H9 (cell line): Measurements from ENCODE around the gene HS3ST2. TPM values are rescaled to one million over a fixed set of nuclear protein-coding genes. Genes with fewer than 3 reads are reported as not detected.

Experiments
- DNase-seq: peaks from one replicate; pipeline ENCODE4 v3.0.0-alpha.2; 2017
- H2AFZ ChIP-seq: one replicate; pipeline ENCODE4 v1.6.1; 2013; ENCODE audit warnings: mild to moderate bottlenecking, low read length, control low read depth, moderate library complexity
- H2AK5ac ChIP-seq: 2 replicates; pipeline ENCODE4 v1.6.1; 2013; ENCODE audit warnings: low read length, control low read depth, mixed read lengths; ENCODE audit not compliant: insufficient read length
- H2BK120ac ChIP-seq: one replicate; pipeline ENCODE4 v1.6.1; 2013; ENCODE audit warnings: low read depth, mild to moderate bottlenecking, low read length, control low read depth, inconsistent platforms; ENCODE audit not compliant: poor library complexity, severe bottlenecking
- H2BK12ac ChIP-seq: 2 replicates; pipeline ENCODE4 v1.6.1; 2013; ENCODE audit warnings: low read length, control low read depth, mixed read lengths, low read depth; ENCODE audit not compliant: insufficient read length
- H2BK15ac ChIP-seq: 2 replicates; pipeline ENCODE4 v1.6.1; 2013; ENCODE audit warnings: low read depth, low read length, control low read depth
- H2BK20ac ChIP-seq: one replicate; pipeline ENCODE4 v1.6.1; 2013; ENCODE audit warnings: low read depth, mild to moderate bottlenecking, low read length, control low read depth, inconsistent platforms; ENCODE audit not compliant: poor library complexity, severe bottlenecking
- H2BK5ac ChIP-seq: 2 replicates; pipeline ENCODE4 v1.6.1; 2013; ENCODE audit warnings: low read length, control low read depth, mixed read lengths; ENCODE audit not compliant: insufficient read length
- H3K14ac ChIP-seq: 2 replicates; pipeline ENCODE4 v1.6.1; 2013; ENCODE audit warnings: low read length, control low read depth; ENCODE audit not compliant: insufficient read depth
- H3K18ac ChIP-seq: 2 replicates; pipeline ENCODE4 v1.6.1; 2013; ENCODE audit warnings: low read depth, mild to moderate bottlenecking, mixed read lengths, low read length, control low read depth; ENCODE audit not compliant: insufficient read length
- H3K23ac ChIP-seq: 2 replicates; pipeline ENCODE4 v1.6.1; 2013; ENCODE audit warnings: low read length, control low read depth, mixed read lengths, low read depth; ENCODE audit not compliant: insufficient read length
- H3K23me2 ChIP-seq: 2 replicates; pipeline ENCODE4 v1.6.1; 2013; ENCODE audit warnings: low read depth, mild to moderate bottlenecking, mixed read lengths, low read length, control low read depth; ENCODE audit not compliant: insufficient read length, poor library complexity, severe bottlenecking
- H3K27ac ChIP-seq: 2 replicates; pipeline ENCODE4 v1.5.1; 2013; ENCODE audit warnings: low read length, control low read depth, mixed read lengths, low read depth; ENCODE audit not compliant: insufficient read length
- H3K27me3 ChIP-seq: 2 replicates; pipeline ENCODE4 v1.6.1; 2013; ENCODE audit warnings: low read length, control low read depth, inconsistent platforms; ENCODE audit not compliant: insufficient read depth
- H3K4ac ChIP-seq: 2 replicates; pipeline ENCODE4 v1.6.1; 2013; ENCODE audit warnings: low read depth, mild to moderate bottlenecking, control low read depth, inconsistent platforms, low read length, moderate library complexity
- H3K4me1 ChIP-seq: 2 replicates; pipeline ENCODE4 v1.6.1; 2013; ENCODE audit warnings: low read length, control low read depth, inconsistent platforms; ENCODE audit not compliant: insufficient read depth
- H3K4me2 ChIP-seq: 2 replicates; pipeline ENCODE4 v1.6.1; 2013; ENCODE audit warnings: low read length, control low read depth, mixed read lengths; ENCODE audit not compliant: insufficient read length, insufficient read depth
- H3K56ac ChIP-seq: 2 replicates; pipeline ENCODE4 v1.6.1; 2013; ENCODE audit warnings: low read depth, mild to moderate bottlenecking, mixed read lengths, low read length, control low read depth; ENCODE audit not compliant: insufficient read length
- H3K79me1 ChIP-seq: 2 replicates; pipeline ENCODE4 v1.6.1; 2013; ENCODE audit warnings: low read depth, mild to moderate bottlenecking, moderate library complexity, low read length, control low read depth, inconsistent platforms; ENCODE audit not compliant: insufficient read depth, poor library complexity, severe bottlenecking
- H3K79me2 ChIP-seq: 2 replicates; pipeline ENCODE4 v1.6.1; 2013; ENCODE audit warnings: low read length, control low read depth, inconsistent platforms; ENCODE audit not compliant: insufficient read depth
- H3K9ac ChIP-seq: 2 replicates; pipeline ENCODE4 v1.6.1; 2013; ENCODE audit warnings: low read length, control low read depth, mixed read lengths; ENCODE audit not compliant: insufficient read length; ENCODE audit errors: extremely low read depth
- H3K9me3 ChIP-seq: one replicate; pipeline ENCODE4 v1.6.1; 2013; ENCODE audit warnings: low read depth, low read length, inconsistent platforms; ENCODE audit not compliant: control insufficient read depth
- H3T11ph ChIP-seq: one replicate; pipeline ENCODE4 v1.6.1; 2013; ENCODE audit warnings: mild to moderate bottlenecking, low read length, control low read depth, inconsistent platforms
- H4K20me1 ChIP-seq: one replicate; pipeline ENCODE4 v1.6.1; 2013; ENCODE audit not compliant: control insufficient read depth, insufficient read length, insufficient read depth
- H4K5ac ChIP-seq: 2 replicates; pipeline ENCODE4 v1.6.1; 2013; ENCODE audit warnings: low read depth, mild to moderate bottlenecking, mixed read lengths, low read length, control low read depth; ENCODE audit not compliant: insufficient read length
- H4K8ac ChIP-seq: replicated peaks from 2 replicates; pipeline ENCODE4 v1.6.1; 2013; ENCODE audit warnings: low read length, control low read depth, mixed read lengths, low read depth; ENCODE audit not compliant: insufficient read length
- H4K91ac ChIP-seq: 2 replicates; pipeline ENCODE4 v1.6.1; 2013; ENCODE audit warnings: low read depth, mild to moderate bottlenecking, moderate library complexity, mixed read lengths, low read length, control low read depth; ENCODE audit not compliant: insufficient read length
- H3K27ac Mint-ChIP-seq, 3 experiments: 2 replicates in 2 of 3; 3 replicates in 1 of 3; pipeline ENCODE4 v1.8.0; 2020 to 2021; ENCODE audit warnings: mixed read lengths in 3 of 3, mild to moderate bottlenecking in 1 of 3, moderate library complexity in 1 of 3
- H3K27me3 Mint-ChIP-seq: 2 replicates; pipeline ENCODE4 v1.8.0; 2021; ENCODE audit warnings: low read depth, mild to moderate bottlenecking, moderate library complexity, mixed read lengths
- H3K36me3 Mint-ChIP-seq, 3 experiments: 2 replicates in 2 of 3; 3 replicates in 1 of 3; pipeline ENCODE4 v1.8.0; 2020 to 2021; ENCODE audit warnings: low read depth in 3 of 3, mixed read lengths in 3 of 3; ENCODE audit not compliant: insufficient read depth in 1 of 3
- H3K4me1 Mint-ChIP-seq, 2 experiments: 2 replicates each; pipeline ENCODE4 v1.8.0; 2020; ENCODE audit warnings: mixed read lengths in 2 of 2
- H3K4me3 Mint-ChIP-seq, 2 experiments: 2 replicates in 1 of 2; 3 replicates in 1 of 2; pipeline ENCODE4 v1.8.0; 2020 to 2021; ENCODE audit warnings: mild to moderate bottlenecking in 2 of 2, mixed read lengths in 2 of 2, moderate library complexity in 1 of 2
- H3K9me3 Mint-ChIP-seq, 2 experiments: 2 replicates in 1 of 2; 3 replicates in 1 of 2; pipeline ENCODE4 v1.8.0; 2020; ENCODE audit warnings: mild to moderate bottlenecking in 2 of 2, mixed read lengths in 2 of 2, moderate library complexity in 1 of 2
- CTCF ChIP-seq: fragments of 200-600 bp; sonication (generic); conservative IDR thresholded peaks from 3 replicates; pipeline ENCODE4 v1.8.0; 2021; ENCODE audit warnings: antibody characterized with exemption, mild to moderate bottlenecking
- WGBS: extraction: QIAGEN DNeasy Blood & Tissue Kit; methylation state at CpG from one replicate; pipeline ENCODE4 v1.1.7; 2013; ENCODE audit warnings: missing lambda C conversion rate, low lambda C conversion rate, mixed read lengths; ENCODE audit not compliant: insufficient read length; ENCODE audit errors: extremely low coverage; 5-methylcytosine and 5-hydroxymethylcytosine counted together
- total RNA-seq: library from RNA; stranded (reverse); gene quantifications from 2 replicates; pipeline ENCODE4 v1.2.1, GENCODE V29; 2021

Gene HS3ST2
- total RNA-seq, 1 experiment from 2014 or later, result 3.1 TPM

GRCh38 chr16:22843856-22844255 lies 29.9 kb downstream of the HS3ST2 start:
- H2BK5ac ChIP-seq, result no peak overlapping the region
- Mint-ChIP-seq H3K27me3 (no peaks in the 10 kb centered on the region; the same call in 1 of the 2 replicates), H3K36me3 (no peaks in the 10 kb centered on the region), H3K4me3 (no peak overlapping the region), H3K9me3 (no peaks in the 10 kb centered on the region), H3K4me1 (peaks cover 16% of the 10 kb centered on the region in 2 experiments), H3K27ac (no peak overlapping the region)
- no peak overlapping the region for H2AK5ac ChIP-seq
- no peak overlapping the region for H3K56ac ChIP-seq
- H3T11ph ChIP-seq, result no peak overlapping the region
- H3K9me3 ChIP-seq, result no peaks in the 10 kb centered on the region
- no peak overlapping the region for H2BK15ac ChIP-seq
- H3K9ac ChIP-seq, result no peak overlapping the region
- no peak overlapping the region for H2AFZ ChIP-seq
- DNase-seq, result no peak
- H3K4ac ChIP-seq, result no peak overlapping the region
- no peak overlapping the region for H3K14ac ChIP-seq
- no peak overlapping the region for H3K23ac ChIP-seq
- H3K18ac ChIP-seq, result no peak overlapping the region
- no peak overlapping the region for H4K5ac ChIP-seq
- H2BK12ac ChIP-seq, result no peak overlapping the region
- no peak for TF ChIP-seq CTCF
- no peaks in the 10 kb centered on the region for H3K79me1 ChIP-seq
- H4K91ac ChIP-seq, result no peak overlapping the region
- no peaks in the 10 kb centered on the region for H3K79me2 ChIP-seq
- H3K23me2 ChIP-seq, result no peaks in the 10 kb centered on the region
- WGBS, result no CpG with 5 or more reads among the region's 2 CpGs
- H3K27ac ChIP-seq, result no peak overlapping the region
- no peak overlapping the region for H2BK20ac ChIP-seq
- no peaks in the 10 kb centered on the region for H4K20me1 ChIP-seq
- H2BK120ac ChIP-seq, result no peak overlapping the region
- no peaks in the 10 kb centered on the region for H3K27me3 ChIP-seq
- H3K4me2 ChIP-seq, result no peak overlapping the region
- H4K8ac ChIP-seq, result no peak overlapping the region
- peaks cover 8% of the 10 kb centered on the region; the same call in 1 of the 2 replicates for H3K4me1 ChIP-seq
